ENCODE measurements around the gene DBN1. TPM values are rescaled to one million over a fixed set of nuclear protein-coding genes. Genes with fewer than 3 reads are reported as not detected.

Gene DBN1
- total RNA-seq, 1 donor from 2014 or later = 41.5 TPM

DNA sequence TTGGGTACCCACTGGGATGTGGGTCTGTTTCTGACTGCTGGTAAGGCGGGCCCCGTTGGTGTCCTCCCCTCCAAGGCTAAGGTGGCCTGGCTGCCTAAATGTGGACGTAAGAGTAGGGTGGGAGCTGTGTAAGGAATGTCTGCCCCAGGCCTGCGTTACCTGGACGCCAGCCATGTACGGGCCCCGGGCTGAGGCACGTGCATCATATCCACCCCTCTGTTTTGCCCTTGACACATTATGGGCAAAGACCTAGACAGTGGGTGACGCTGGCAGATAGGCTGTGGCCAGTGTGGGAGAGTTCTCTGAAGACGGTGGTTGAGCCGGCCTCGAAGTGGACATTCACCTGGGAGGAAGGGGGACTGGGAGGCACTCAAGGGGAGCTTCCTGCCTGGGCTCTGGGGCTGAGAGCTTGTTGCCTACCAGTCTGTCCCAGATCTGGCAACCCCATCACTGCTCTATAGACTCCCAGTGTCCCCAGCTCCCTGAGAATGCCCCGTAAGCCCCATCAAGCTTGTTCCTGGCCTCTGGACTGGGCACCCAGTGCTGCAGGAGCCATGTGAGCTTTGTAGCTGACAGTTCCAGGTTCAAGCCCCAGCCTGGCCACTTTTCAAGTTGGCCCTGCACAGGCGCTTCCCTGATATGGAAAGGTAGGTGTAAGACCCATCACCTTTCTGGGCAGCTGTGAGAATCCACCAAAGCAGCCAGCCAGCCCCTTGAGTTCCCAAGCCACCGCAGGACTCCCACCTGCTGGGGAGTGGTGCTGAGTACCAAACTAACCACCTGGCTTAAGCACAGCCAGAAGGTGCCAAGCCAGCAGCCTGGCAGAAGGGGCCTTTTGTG, 30.1 kb downstream of the DBN1 start:
- no peak for DNase-seq (ENCODE audit: low spot score)

DNA sequence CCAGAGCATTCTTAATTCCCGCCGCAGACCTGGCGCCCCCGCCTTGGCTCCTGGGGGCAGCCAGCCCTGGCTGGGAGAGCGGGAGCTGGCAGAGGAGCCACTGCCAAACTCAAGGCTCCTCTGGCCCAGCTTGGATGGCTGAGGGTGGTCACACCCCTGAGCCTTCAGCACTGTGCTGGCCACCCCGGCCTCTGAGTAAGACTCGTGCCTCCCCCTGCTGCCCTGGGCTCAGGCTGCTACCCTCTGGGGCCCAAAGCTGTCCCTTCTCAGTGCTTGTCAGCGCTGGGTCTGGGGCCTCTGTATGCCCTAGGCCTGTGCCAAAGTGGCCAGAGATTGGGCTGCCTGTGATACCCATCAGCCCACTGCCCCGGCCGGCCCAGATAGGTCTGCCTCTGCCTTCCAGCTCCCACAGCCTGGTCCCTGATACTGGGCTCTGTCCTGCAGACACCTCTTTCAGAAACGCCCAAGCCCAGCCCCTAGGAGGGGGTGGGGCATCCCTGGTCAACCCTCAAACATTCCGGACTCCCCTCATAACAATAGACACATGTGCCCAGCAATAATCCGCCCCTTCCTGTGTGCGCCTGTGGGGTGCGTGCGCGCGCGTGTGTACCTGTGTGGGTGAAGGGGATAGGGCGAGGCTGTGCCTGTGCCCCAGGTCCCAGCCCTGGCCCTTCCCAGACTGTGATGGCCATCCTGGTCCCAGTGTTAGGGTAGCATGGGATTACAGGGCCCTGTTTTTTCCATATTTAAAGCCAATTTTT, 31.2 kb downstream of the DBN1 start:
- DNase-seq (ENCODE audit: low spot score) = no peak

DNA sequence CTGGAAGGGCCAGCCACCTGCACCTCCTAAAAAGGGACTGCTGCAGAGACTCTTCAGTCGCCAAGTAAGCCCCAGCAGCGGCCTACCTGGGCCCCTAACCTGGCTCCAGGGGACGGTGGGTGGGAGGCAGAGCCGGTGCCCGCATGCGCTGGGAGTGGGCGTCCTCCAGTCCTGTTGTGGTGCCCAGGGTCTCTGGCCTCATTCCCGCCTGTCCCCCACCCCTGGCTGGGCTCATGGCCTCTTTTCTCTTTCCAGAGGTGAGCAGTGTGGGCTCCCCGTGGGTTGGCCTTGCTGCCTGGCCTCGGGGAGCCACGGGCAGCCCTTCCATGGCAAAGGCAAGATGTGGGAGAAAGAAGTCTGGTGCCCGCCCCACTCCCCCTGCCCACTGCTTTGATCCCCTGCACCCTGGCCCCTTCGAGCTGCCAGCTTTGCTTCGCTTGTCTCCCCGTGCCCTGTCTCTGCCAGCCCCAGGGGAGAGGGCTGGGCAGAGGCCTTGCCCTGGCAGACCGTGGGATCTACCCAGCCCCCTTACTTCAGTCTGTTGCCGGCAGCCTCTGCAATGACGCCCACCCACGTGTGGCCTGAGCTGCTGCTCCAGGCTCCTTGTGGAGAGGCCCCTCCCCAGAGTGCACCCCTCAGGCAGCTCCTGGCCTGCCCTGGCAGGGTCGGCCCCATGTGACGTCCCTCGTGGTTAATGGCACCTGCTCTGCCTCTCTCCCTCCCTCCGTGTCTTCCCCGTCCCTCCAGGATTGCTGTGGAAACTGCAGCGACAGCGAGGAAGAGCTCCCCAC, 32.2 kb downstream of the DBN1 start:
- no peak for DNase-seq (ENCODE audit: low spot score)

DNA sequence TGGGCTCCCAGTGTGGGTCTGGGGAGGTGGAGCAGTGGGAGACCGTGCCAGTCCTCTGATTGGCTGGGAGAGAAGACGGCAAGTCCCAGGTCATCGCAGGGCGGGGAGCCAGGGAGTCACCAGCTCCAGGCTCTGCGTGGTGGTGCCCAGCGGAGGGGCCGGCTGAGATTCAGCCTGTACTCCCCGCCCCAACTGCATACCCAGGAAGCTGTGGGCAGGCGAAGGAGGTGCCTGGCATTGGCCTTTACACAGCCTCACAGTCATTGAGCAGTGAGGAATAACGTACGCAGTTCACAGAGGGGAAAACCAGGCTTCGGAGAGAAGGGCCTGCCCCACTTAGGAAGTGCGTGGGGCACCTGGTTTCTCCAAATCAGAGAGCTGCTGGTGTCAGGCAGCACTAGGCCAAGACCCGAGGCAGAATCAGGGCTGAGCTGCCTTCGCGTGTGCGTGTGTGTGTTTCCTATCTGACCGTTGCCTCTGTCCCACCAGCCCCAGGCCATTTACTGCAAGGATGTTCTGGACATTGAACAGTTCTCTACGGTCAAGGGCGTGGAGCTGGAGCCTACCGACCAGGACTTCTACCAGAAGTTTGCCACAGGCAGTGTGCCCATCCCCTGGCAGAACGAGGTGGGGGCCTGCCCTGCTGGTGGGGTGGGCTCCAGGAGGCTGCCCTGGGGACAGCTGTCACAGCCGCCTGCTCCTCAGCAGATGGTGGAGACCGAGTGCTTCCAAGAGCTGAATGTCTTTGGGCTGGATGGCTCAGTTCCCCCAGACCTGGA, 33.0 kb downstream of the DBN1 start:
- no peak for DNase-seq (ENCODE audit: low spot score)

DNA sequence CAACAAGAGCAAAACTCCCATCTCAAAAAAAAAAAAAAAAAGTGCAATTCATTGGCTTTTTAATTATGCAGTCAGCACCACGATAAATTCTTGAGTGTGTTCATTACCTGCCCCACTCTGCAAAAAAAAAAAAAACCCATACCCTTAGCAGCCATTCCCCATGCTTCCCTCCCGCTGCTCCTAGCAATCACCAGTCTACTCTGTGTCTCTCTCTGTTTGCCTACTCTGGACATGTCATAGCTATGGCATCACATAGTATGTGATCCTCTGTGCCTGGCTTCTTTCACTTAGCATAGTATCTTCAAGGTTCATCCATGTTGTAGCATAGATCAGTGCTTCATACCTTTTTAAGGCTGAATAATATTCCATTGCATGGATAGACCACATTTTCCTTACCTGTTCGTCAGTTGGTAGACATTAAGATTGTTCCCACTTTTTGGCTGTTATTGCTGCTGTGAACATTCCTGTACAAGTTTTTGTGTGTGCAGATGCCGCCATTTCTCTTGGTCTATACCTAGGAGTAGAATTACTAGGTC, 33.8 kb downstream of the DBN1 start:
- no peak for DNase-seq (ENCODE audit: low spot score)

DNA sequence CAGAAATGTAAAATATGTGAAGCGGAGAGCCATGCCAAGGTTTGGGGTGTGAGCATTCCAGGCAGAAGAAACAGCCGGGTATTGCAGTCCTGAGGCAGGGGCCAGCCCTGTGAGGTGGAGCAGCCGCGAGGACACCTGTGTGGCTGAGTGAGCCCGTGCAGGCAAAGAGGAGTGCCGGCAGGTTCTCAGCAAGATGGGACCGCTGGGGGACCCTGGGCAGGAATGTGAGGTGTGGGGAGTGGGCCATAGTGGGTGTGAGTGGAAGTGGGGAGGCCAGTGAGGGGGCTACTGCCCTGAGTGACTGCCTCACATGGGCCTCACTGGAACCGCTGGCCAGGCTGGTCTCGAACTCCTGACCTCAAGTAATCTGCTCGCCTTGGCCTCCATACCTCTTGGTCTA, 35.0 kb downstream of the DBN1 start:
- DNase-seq (ENCODE audit: low spot score) = no peak

DNA sequence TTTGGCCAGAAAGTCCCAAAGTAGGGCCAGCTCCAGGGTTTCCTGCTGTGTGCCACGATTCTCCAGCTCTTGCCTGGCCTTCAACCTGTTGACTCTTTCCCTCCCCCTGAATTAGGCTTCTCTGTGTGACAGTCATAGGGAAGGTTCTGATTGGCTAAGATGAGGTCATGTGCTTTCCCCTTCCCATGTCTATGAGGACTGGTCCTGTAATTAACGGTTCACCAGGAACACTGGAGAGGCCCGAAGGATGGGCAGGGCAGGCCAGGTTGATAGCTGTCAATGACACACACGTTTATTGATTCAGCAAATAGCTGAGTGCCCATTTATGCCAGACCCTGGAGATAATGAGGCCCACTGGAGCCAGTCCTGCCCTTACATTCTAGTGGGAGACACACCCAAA, 35.8 kb downstream of the DBN1 start:
- DNase-seq (ENCODE audit: low spot score) = no peak

DNA sequence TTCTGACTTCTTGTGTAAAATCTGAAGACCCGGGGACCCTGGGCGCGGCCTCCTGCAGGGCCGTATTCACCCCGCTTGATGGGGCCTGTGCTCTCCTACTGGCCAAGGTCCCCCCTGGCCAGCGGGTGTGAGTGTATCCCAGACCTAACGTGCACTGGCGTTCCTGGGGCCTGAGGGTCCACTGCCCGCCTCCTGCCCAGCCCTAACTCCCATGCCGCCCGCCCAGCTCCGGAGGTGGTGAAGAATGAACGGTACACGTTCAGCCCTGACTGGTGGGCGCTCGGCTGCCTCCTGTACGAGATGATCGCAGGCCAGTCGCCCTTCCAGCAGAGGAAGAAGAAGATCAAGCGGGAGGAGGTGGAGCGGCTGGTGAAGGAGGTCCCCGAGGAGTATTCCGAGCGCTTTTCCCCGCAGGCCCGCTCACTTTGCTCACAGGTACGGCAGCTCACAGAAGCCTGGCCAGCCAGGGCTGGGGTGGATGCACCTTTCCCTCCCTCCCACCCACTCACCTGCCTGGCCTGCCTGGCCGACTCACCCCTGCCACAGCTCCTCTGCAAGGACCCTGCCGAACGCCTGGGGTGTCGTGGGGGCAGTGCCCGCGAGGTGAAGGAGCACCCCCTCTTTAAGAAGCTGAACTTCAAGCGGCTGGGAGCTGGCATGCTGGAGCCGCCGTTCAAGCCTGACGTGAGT, 37.4 kb downstream of the DBN1 start:
- DNase-seq (ENCODE audit: low spot score) = no peak

DNA sequence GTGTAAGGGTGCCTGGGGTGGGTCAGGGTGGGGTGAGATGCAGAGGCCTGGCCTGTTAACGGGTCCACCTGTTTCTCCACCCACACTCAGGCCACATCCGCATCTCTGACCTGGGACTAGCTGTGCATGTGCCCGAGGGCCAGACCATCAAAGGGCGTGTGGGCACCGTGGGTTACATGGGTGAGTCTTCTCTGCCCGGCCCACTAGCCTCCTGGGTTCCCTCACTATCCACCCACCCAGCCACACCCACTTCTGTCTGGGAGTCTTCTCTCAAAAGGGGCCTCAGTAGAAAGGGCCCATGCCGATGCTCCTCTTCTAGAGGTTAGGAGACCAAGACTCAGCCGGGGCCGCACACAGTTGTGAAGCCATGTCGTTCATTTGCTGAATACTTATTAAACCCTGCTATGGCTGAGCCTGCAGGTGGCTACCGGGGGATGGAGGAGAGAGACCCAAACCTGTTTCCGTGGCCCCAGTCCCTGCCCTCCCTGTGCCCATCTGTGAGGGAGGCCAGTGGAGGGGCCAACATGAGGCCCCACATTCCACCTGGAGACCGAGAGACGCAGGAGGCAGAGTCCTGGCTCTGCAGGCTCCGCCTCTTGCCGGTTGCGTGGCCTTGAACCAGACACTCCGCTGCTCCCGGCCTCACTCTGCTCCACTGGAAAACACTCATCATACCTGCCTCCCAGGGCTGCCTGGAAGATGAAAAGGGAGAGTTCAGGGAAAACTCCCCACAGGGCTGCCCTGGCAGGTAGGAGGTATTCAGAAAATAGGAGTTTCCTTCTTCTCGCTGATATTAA, 38.3 kb downstream of the DBN1 start:
- no peak for DNase-seq (ENCODE audit: low spot score)

DNA sequence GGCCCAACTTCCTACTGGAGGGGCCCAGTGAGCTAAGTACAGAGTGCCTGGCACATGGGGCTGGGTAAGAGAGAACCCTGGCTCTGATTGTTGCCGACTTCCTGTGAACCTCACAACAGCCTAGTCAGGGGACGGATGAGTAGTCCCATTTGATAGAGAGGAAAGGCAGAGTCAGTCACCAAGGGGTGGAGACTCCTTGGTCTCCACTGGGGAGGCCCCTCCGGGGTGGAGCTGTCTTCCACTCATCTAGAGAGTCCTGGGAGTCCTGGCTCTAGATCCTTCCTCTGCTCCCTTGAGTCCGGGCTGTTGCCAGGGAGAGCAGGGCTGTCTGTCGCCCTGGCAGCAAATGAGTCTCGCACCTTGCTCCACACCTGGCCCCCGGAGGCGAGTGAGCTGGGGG, 39.0 kb downstream of the DBN1 start:
- no peak for DNase-seq (ENCODE audit: low spot score)

DNA sequence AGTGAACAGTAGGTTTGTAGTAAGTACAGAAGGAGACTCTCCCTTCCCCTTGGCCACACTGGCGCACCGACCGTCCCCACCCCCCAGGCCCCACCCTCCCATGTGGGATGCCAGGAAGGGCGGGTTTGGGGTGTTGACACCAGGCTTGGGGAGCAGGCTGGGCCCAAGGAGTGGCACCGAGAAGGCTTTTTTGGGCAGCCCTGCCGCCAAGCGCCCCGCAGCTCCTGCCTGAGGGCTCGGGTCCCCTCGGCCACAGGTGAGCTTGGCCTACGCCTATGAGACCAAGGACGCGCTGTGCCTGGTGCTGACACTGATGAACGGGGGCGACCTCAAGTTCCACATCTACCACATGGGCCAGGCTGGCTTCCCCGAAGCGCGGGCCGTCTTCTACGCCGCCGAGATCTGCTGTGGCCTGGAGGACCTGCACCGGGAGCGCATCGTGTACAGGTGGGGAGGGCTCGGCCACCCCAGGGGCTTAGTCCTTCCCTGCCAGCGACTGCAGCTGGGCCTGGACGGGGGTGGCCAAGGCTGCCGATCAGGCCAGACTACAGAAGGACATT, 39.7 kb downstream of the DBN1 start:
- DNase-seq (ENCODE audit: low spot score) = no peak

DNA sequence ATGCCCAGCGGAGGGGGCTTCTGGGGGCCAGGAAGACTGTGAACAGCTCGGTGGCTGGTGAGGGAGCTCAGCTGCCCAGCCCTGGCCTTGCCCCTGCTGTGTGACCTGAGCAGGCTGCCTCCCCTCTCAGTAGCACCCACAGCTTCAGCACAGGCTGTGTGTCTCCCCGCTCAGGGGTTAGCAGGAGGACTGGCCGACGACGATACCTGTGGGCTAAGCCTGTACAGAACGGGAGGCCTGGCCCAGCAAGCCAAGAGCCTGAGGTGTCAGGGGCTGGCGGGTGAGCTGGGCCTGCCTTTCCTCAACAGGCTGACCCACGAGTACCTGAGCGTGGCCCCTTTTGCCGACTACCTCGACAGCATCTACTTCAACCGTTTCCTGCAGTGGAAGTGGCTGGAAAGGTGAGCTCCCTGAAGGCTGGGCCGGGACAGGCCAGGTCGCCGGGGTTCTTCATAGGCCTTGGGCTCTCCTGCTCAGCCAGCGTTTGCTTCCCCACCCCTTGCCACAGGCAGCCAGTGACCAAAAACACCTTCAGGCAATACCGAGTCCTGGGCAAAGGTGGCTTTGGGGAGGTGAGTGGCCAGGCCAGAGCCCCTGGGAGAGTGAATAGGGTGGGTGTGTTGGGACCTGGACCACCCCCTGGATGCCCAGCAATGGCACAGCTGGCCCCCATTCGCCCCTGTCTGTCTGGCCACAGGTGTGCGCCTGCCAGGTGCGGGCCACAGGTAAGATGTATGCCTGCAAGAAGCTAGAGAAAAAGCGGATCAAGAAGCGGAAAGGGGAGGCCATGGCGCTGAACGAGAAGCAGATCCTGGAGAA, 40.4 kb downstream of the DBN1 start:
- DNase-seq (ENCODE audit: low spot score) = no peak

DNA sequence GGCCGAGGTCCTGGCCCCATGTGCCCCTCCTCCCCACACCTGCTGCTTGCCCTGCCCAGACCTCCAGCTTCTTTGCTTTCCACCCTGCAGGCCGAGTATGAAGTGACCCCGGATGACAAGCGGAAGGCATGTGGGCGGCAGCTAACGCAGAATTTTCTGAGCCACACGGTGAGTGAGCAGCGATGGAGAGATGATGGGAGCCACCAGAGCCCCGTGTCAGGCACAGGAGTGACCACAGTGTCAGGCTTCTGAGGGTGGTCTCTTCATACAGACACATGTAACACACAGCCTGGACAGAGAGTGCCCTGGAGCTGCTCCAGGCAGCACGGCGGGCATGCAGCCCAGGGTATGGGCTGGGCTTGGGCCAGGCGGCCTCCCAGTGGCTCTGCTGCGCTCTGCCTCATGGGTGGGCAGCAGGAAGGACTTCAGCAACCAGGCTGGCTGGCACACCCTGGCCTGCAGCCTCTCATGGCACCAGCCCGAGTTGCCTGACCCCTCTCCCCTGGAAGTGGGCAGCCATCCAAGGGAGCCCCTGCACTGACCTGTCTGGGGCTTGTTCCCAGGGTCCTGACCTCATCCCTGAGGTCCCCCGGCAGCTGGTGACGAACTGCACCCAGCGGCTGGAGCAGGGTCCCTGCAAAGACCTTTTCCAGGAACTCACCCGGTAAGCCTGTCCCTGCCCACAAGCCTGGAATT, 41.1 kb downstream of the DBN1 start:
- DNase-seq (ENCODE audit: low spot score) = no peak

DNA sequence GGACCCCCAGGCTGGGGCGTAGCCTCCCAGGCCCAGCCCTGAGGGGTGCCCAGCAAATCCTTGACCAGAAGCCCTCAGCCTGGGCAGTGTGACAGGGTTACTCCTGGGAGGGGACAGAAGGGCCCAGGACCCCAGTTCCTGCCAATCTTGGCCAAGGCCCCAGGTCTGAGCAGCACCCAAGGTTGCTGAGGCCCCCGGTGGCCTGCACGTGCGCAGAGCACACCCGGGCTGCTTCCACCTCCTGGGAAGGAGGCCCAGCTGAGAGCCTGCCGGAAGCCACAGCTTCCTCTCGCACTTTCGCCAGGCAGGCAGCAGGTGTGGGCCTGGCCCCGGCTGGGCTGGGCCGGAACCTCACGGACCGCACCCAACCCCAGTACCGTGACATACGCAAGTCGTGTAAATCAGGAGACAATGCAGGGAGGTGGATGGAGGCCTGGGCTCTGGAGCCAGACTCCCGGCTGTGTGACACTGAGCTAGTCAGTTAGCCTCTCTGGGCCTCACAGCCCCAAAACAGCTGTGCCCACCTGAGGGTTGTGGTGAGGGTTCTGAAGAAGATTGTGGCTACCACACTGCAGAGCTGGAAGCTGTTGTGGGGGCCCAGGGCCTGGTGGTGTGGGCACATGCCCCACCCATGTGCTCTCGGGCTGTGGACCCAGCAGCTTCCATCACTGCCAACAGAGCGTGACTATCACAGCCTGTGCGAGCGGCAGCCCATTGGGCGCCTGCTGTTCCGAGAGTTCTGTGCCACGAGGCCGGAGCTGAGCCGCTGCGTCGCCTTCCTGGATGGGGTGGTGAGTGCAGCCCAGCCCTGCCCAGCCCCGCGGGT, 41.9 kb downstream of the DBN1 start:
- DNase-seq (ENCODE audit: low spot score) = no peak

DNA sequence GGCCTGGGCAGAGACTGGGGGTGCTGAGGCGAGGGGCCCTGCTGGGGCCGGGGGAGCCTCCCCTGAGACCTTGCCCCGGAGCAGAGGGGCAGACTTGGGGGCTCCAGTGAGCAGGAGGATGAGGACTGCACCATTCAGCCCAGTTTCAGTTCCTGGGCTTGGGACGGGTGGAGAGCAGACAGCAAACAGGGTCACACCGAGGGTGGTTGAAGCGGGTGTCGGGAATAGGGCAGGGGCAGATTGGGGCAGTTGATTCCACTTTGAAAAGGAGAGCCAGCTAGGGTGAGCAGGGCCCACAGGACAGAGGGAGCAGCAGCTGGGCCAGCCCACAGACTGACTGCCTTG, 42.5 kb downstream of the DBN1 start:
- no peak for DNase-seq (ENCODE audit: low spot score)

DNA sequence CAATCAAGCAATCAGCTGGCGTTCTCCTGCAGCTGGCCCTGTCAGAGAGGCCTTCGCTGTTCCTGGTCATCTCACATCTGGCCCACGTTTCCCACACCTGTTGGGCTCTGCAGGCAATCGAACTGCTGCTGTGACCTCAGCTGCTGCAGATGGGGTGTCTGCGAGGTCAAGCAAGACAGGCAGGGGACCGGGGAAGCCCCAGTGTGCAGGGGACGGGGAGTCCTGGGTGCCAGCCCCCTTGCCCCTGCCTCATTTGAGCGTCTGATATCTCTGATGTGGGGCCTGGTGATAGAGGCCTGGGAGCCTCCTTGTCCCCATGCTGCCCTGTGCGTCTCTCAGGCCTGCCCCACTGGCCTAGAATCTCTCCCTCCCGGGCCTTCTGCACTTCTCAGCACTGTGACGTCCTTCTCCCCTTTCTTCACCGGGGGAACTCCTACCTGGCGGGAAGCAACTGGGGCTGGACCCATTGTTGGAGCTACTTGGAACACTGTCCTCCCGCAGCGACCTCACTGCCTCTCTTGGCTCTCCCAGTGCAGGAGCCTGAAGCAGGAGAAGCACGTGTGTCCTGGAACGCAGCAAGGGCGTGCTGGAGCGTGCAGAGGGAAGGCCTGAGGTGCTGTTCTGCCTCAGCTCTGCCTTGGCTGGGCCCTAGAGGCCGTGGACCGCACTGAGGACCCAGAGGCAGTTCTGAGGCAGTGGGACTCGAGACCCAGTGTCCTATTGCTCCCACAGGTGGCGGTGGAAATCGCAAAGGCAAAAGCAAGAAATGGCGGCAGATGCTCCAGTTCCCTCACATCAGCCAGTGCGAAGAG, 43.1 kb downstream of the DBN1 start:
- no peak for DNase-seq (ENCODE audit: low spot score)

All from ureter (tissue), 1 donor.